Activated CD4-positive, CD25-positive, alpha-beta regulatory T cell treated with anti-CD3 and anti-CD28 coated beads, Interleukin-2, amount 50 U/mL, for 24 hours (primary cell): ENCODE measurements around the gene NEK10.
"Not testable (repeated sequence)": the region's sequence is repeated elsewhere in the genome, so short reads cannot be mapped to it uniquely, and the experiment has no call there.

Experiments used
- ATAC-seq, 2 donors: fragments of 150-1000 bp; cut with Tn5 transposase; one replicate each; pipeline ENCODE4 v1.10.0; 2021; ENCODE audit warnings: mild to moderate bottlenecking in 1 of 2, moderate library complexity in 1 of 2

The NEK10 gene

GRCh38 chr3:27310688-27311087 is 58.5 kb downstream of the NEK10 start:
- ATAC-seq = no peak

GRCh38 chr3:27307566-27307965 is 61.6 kb downstream of the NEK10 start:
- ATAC-seq = no peak

- ATAC-seq = no peak
Observed at GRCh38 chr3:27302891-27303290, 66.3 kb downstream of the NEK10 start.

GRCh38 chr3:27298981-27299380 is 70.2 kb downstream of the NEK10 start:
- not testable (repeated sequence) for ATAC-seq

GRCh38 chr3:27293939-27294338 is 75.2 kb downstream of the NEK10 start:
- no peak for ATAC-seq

- no peak for ATAC-seq
Observed at GRCh38 chr3:27290760-27291159, 78.4 kb downstream of the NEK10 start.

- no peak for ATAC-seq
Observed at GRCh38 chr3:27289769-27290413, 79.3 kb downstream of the NEK10 start.

GRCh38 chr3:27287052-27287451 is 82.1 kb downstream of the NEK10 start:
- ATAC-seq = no peak

- ATAC-seq = not testable (repeated sequence)
Observed at GRCh38 chr3:27286467-27286866, 82.7 kb downstream of the NEK10 start.

- no peak for ATAC-seq
Observed at GRCh38 chr3:27285668-27286067, 83.5 kb downstream of the NEK10 start.

- ATAC-seq = no peak
Observed at GRCh38 chr3:27281671-27282150, 87.5 kb downstream of the NEK10 start.

- ATAC-seq = no peak
Observed at GRCh38 chr3:27279123-27279522, 90.1 kb downstream of the NEK10 start.

GRCh38 chr3:27278383-27279055 is 90.7 kb downstream of the NEK10 start:
- no peak for ATAC-seq

GRCh38 chr3:27275441-27275990 is 93.7 kb downstream of the NEK10 start:
- ATAC-seq = no peak

GRCh38 chr3:27271890-27272289 is 97.3 kb downstream of the NEK10 start:
- no peak for ATAC-seq

- no peak for ATAC-seq
Observed at GRCh38 chr3:27254896-27255295, 114.3 kb downstream of the NEK10 start.

GRCh38 chr3:27253831-27254230 is 115.4 kb downstream of the NEK10 start:
- ATAC-seq = no peak

- no peak for ATAC-seq
Observed at GRCh38 chr3:27253391-27253790, 115.8 kb downstream of the NEK10 start.

GRCh38 chr3:27252646-27253045 is 116.5 kb downstream of the NEK10 start:
- no peak for ATAC-seq

- ATAC-seq = no peak
Observed at GRCh38 chr3:27244374-27244773, 124.8 kb downstream of the NEK10 start.

- no peak for ATAC-seq
Observed at GRCh38 chr3:27239951-27240350, 129.2 kb downstream of the NEK10 start.

- no peak for ATAC-seq
Observed at GRCh38 chr3:27228805-27229204, 140.4 kb downstream of the NEK10 start.

GRCh38 chr3:27224197-27224596 is 145.0 kb downstream of the NEK10 start:
- no peak for ATAC-seq

GRCh38 chr3:27221264-27221932 is 147.8 kb downstream of the NEK10 start:
- no peak for ATAC-seq
